ENCODE results near the gene IDH2. TPM values are rescaled to one million over a fixed set of nuclear protein-coding genes. Genes with fewer than 3 reads are reported as not detected.
"Not testable (repeated sequence)": the region's sequence is repeated elsewhere in the genome, so short reads cannot be mapped to it uniquely, and the experiment has no call there.

Gene IDH2
- total RNA-seq (2012; rRNA removed) = 26.1 and 30.4 TPM in 2 replicates

DNA sequence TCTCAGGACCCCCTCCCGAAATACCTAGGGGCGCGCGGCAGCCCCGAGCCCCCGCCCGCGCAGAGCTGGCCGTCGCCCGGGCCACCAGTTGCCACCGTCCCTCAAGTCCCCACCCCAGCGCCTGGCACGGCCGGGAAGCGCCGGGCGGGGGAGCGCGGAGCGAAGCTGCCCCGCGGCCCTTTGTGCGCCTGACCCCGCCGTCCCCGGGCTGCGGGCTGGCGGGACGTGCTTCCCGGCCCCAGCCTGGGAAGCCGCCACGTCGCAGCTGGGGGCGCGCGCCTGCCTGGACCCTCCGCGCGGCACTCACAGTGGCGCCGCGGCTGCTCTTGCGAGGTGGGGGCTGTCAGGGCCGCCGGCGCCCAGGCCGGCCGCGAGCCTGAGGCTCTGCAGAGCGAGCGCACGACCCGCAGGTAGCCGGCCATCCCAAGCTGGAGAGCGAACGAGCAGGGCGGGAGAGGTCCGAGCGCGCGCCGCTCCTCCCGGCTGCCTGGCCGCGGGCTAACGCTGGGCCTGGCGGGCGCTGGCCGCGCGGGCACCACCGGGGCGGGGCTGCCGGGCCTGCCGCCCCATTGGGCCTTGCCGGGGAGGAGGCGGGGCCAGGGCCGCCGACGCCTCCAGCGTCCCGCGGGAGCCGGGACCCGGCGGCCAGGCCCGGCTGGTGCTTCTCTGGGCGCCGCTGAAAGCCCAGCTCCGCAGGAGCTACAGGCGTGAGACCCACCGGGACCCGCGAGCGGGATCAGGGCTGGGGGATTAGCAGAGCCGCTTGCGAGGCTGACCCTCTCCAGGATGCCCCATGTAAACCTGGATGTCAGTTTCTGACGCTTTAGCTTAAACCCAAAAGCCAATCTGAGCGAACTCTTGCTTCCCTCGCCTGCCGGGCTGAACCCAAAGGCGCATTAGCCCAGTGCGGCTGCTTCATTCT lies at the start of gene IDH2:
TSS of gene IDH2 (minus strand) at position 500 of the 922 bp plus-strand sequence. CDS start at position 422, 78 bp downstream.
- Histone ChIP-seq H3K4me2 (ENCODE audit: low read length) (peak within 1 kb of the TSS; percentile 98), H3K27me3 (ENCODE audit: control insufficient read depth, insufficient read depth, low read length) (no peaks in the 10 kb centered on the region), H3K36me3 (ENCODE audit: insufficient read depth, low read length) (no peaks in the 10 kb centered on the region), H3K4me3 (ENCODE audit: low read length) (peak within 1 kb of the TSS; percentile 92), H3K9ac (ENCODE audit: low read depth, low read length) (peak within 1 kb of the TSS; percentile 93), H3K9me3 (replicated peaks; ENCODE audit: low read length) (no peaks in the 10 kb centered on the region), H3K4me1 (ENCODE audit: control insufficient read depth, insufficient read depth, low read length) (peaks cover 40% of the 10 kb centered on the region)

DNA sequence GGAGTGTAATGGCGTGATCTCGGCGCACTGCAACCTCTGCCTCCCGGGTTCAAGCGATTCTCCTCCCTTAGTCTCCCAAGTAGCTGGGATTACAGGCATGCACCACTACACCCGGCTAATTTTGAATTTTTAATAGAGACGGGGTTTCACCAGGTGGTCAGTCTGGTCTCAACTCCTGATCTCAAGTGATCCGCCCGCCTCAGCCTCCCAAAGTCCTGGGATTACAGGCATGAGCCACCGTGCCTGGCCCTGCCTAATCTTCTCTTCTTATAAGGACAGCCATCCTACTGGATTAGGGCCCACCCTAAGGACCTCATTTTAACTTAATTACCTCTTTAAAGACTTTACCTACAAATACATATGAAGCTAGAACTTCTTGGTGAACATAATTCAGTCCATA lies 48.3 kb upstream of the IDH2 start:
- not testable (repeated sequence) for H3K27me3 ChIP-seq (ENCODE audit: control insufficient read depth, insufficient read depth, low read length); H3K9me3 ChIP-seq (replicated peaks; ENCODE audit: low read length); H3K4me2 ChIP-seq (ENCODE audit: low read length); H3K9ac ChIP-seq (ENCODE audit: low read depth, low read length); H3K36me3 ChIP-seq (ENCODE audit: insufficient read depth, low read length); H3K4me3 ChIP-seq (ENCODE audit: low read length)
- peaks cover 14% of the 10 kb centered on the region for H3K4me1 ChIP-seq (ENCODE audit: control insufficient read depth, insufficient read depth, low read length)

DNA sequence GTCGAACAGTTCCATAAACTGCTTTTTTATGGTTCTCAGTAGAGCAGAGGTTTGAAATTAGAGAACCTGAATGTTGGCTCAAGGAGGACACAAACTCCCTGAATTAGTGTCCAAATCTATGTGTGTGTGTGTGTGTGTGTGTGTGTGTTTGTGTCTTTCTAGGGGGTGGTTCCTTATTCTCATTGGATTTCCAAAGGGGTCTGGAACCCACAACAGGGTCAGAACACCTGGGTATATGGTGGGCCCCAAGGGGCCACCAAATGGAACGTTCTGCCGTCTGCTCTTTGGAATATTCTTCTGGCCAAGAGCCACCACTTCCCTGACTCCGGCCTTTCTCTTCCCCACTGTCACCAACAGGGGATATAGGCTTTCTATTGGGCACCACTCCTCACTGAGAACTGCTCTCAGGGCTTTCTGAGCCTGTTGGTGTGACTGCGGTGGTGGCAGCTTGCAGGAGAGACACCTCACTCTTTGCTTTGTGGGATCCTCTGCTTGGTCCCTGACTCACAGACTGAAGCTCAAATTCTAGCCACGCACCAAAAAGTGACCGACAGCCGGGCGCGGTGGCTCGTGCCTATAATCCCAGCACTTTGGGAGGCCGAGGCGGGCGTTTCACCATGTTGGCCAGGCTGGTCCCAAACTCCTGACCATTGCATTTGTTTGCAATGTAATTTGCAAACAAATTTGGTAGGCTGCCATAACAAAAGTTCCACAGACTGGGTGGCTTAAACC lies 47.5 kb upstream of the IDH2 start:
- H3K9ac ChIP-seq (ENCODE audit: low read depth, low read length) = no peak overlapping the region
- no peak overlapping the region for H3K4me2 ChIP-seq (ENCODE audit: low read length)
- H3K4me3 ChIP-seq (ENCODE audit: low read length) = no peak overlapping the region
- H3K9me3 ChIP-seq (replicated peaks; ENCODE audit: low read length) = no peaks in the 10 kb centered on the region
- H3K27me3 ChIP-seq (ENCODE audit: control insufficient read depth, insufficient read depth, low read length) = peaks cover 3% of the 10 kb centered on the region
- peaks cover 6% of the 10 kb centered on the region for H3K4me1 ChIP-seq (ENCODE audit: control insufficient read depth, insufficient read depth, low read length)
- H3K36me3 ChIP-seq (ENCODE audit: insufficient read depth, low read length) = no peaks in the 10 kb centered on the region

DNA sequence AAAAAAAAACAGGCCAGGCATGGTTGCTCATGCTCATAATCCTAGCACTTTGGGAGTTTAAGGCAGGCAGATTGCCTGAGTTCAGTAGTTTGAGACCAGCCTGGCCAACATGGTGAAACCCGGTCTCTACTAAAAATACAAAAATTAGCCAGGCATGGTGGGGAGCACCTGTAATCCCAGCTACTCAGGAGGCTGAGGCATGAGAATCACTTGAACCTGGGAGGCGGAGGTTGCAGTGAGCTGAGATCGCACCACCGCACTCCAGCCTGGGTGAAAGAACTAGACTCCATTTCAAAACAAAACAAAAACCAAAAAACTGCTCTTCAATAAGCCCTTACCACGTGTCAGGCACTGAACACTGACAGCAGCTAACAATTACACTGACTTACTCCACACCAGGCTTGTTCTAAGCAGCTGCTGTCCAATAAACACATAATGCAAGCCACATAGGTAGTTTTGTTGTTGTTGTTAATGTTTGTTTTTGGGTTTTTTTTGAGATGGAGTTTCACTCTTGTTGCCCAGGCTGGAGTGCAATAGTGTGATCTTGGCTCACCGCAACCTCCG lies 44.0 kb upstream of the IDH2 start:
- peaks cover 14% of the 10 kb centered on the region for H3K4me1 ChIP-seq (ENCODE audit: control insufficient read depth, insufficient read depth, low read length)
- H3K9ac ChIP-seq (ENCODE audit: low read depth, low read length); H3K9me3 ChIP-seq (replicated peaks; ENCODE audit: low read length); H3K4me2 ChIP-seq (ENCODE audit: low read length); H3K27me3 ChIP-seq (ENCODE audit: control insufficient read depth, insufficient read depth, low read length); H3K36me3 ChIP-seq (ENCODE audit: insufficient read depth, low read length); H3K4me3 ChIP-seq (ENCODE audit: low read length): not testable (repeated sequence)

DNA sequence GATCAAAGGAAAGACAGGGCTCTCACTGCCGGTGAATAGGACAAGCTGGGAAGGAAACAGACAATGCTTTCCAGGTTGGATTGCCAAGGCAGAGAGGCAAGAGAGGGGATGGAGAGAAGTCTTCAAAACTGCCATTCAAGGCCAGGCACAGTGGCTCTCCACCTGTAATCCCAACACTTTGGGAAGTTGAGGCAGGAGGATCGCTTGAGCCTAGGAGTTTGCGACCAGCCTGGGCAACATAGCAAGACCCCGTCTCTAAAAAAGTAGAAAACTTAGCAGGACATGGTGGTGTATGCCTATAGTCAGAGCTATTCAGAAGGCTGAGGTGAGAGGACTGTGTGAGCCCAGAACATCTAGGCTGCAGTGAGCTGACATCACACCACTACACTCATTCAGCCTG lies 43.5 kb upstream of the IDH2 start:
- Histone ChIP-seq H3K4me2 (ENCODE audit: low read length) (no peak overlapping the region), H3K4me1 (ENCODE audit: control insufficient read depth, insufficient read depth, low read length) (peaks cover 14% of the 10 kb centered on the region), H3K9ac (ENCODE audit: low read depth, low read length) (no peak overlapping the region), H3K27me3 (ENCODE audit: control insufficient read depth, insufficient read depth, low read length) (peaks cover 3% of the 10 kb centered on the region), H3K4me3 (ENCODE audit: low read length) (no peak overlapping the region), H3K36me3 (ENCODE audit: insufficient read depth, low read length) (no peaks in the 10 kb centered on the region), H3K9me3 (replicated peaks; ENCODE audit: low read length) (no peaks in the 10 kb centered on the region)

DNA sequence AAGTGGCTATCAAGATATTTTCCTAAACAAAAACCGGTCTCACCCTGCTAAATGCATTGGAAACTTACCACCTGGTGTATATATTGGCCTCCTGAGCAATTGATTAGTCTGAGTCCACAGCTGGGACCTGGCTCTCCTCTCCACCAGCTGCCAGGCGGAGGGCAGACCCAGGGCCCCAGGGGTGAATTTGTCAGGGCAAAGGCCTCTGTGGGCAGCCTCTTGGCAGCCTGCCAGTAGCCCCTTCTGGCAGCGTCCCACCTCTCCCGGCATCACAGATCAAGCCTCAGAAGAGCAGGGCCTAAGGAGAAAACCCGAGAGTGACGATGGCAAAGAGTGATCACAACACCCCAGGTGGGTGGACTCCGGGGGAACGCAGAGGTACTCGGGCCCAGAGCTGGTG lies 43.0 kb upstream of the IDH2 start:
- no peak overlapping the region for H3K9ac ChIP-seq (ENCODE audit: low read depth, low read length)
- no peaks in the 10 kb centered on the region for H3K9me3 ChIP-seq (replicated peaks; ENCODE audit: low read length)

DNA sequence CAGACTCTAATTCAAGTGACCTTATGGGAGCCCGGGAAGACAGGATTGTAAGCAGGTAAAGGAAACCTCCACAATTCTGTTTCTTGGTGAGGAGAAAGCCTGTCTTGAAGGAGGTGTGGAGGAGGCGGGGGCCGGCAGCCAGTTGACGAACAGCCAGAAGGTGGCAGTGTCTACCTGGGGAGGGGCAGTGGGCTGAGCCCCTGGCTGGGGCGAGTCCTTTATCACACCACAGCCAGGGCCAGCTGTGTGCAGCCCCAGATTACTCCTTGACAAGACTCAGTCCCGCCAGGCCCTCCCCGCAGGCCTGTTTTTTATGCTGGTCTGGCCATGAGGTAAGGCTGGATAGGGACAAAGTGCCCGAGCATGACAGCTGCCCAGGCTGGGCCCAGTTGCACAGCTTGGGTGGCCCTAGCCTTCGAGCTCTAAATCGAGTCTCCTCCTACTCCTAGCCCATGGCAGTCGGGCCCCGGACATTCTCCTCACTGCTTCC lies 40.9 kb upstream of the IDH2 start:
- H3K27me3 ChIP-seq (ENCODE audit: control insufficient read depth, insufficient read depth, low read length) = no peaks in the 10 kb centered on the region
- H3K36me3 ChIP-seq (ENCODE audit: insufficient read depth, low read length) = no peaks in the 10 kb centered on the region
- no peak overlapping the region for H3K4me2 ChIP-seq (ENCODE audit: low read length)
- peaks cover 14% of the 10 kb centered on the region for H3K4me1 ChIP-seq (ENCODE audit: control insufficient read depth, insufficient read depth, low read length)
- no peak overlapping the region for H3K4me3 ChIP-seq (ENCODE audit: low read length)
- H3K9me3 ChIP-seq (replicated peaks; ENCODE audit: low read length) = no peaks in the 10 kb centered on the region
- no peak overlapping the region for H3K9ac ChIP-seq (ENCODE audit: low read depth, low read length)

More for the DNA sequence above, 43.0 kb upstream of the IDH2 start:
- Histone ChIP-seq H3K4me3 (ENCODE audit: low read length) (no peak overlapping the region), H3K4me1 (ENCODE audit: control insufficient read depth, insufficient read depth, low read length) (peaks cover 14% of the 10 kb centered on the region), H3K4me2 (ENCODE audit: low read length) (no peak overlapping the region), H3K27me3 (ENCODE audit: control insufficient read depth, insufficient read depth, low read length) (peaks cover 3% of the 10 kb centered on the region), H3K36me3 (ENCODE audit: insufficient read depth, low read length) (no peaks in the 10 kb centered on the region)

DNA sequence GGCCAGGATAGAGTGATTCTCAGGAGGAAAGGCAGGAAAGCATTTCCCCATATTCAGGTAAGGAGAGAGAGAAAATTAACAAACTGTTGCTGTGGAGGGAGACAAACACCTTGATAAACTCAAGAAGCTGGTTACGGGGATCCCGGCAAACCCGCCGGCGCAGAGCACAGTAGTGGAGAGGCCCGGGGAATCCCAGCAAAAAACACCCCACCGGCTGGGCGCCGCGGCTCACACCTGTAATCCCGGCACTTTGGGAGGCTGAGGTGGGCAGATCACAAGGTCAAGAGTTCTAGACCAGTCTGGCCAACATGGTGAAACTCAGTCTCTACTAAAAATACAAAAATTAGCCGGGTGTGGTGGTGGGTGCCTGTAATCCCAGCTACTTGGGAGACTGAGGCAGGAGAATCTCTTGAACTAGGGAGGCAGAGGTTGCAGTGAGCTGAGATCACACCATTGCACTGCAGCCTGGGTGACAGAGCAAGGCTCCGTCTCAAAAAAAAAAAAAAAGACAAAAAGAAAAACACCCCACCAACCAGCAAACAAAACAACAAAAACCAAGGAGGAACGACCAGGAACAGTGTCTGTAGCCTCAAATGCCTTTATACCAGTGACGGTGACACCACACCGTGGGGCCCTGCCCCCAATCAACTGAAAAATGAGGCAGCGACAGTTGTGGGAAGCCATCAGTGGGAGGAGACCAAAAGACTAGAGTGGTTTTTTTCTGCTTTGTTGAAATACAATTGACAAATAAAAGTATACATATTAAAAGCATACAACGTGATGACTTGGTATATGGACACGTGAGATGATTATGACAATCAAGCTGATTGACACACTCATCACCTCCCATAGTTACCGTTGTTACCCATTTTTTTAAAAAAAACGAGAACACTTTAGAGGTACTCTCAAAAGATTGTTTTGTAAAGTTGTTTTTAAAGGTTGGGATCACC lies 40.2 kb upstream of the IDH2 start:
- Histone ChIP-seq H3K9ac (ENCODE audit: low read depth, low read length) (no peak overlapping the region), H3K27me3 (ENCODE audit: control insufficient read depth, insufficient read depth, low read length) (no peaks in the 10 kb centered on the region), H3K4me3 (ENCODE audit: low read length) (no peak overlapping the region), H3K4me1 (ENCODE audit: control insufficient read depth, insufficient read depth, low read length) (peaks cover 14% of the 10 kb centered on the region), H3K4me2 (ENCODE audit: low read length) (peak overlapping the region; percentile 54), H3K36me3 (ENCODE audit: insufficient read depth, low read length) (no peaks in the 10 kb centered on the region), H3K9me3 (replicated peaks; ENCODE audit: low read length) (no peaks in the 10 kb centered on the region)

DNA sequence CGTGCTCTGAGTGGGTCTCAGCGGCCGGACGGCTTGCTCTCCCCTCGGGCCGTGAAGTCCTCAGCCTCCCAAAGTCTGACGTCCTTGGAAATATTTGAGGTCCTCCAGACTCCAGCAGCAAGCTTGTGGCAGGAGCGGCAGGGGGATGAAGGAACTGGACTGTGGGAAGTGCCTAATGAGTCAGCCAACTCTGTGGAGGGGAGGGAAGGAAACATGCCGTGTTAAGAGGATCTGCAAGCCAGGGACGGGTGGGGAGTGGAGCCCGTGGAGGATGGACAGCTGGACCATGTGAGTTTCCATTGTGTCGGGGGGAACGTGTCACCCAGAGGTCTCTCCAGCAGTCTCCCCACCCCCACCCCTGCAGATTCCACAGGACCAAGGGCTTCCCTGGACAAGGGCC lies 39.4 kb upstream of the IDH2 start:
- H3K9me3 ChIP-seq (replicated peaks; ENCODE audit: low read length) = no peaks in the 10 kb centered on the region
- no peak overlapping the region for H3K4me3 ChIP-seq (ENCODE audit: low read length)
- H3K36me3 ChIP-seq (ENCODE audit: insufficient read depth, low read length) = no peaks in the 10 kb centered on the region
- H3K4me2 ChIP-seq (ENCODE audit: low read length) = peak overlapping the region; percentile 54
- no peak overlapping the region for H3K9ac ChIP-seq (ENCODE audit: low read depth, low read length)
- H3K4me1 ChIP-seq (ENCODE audit: control insufficient read depth, insufficient read depth, low read length) = peaks cover 14% of the 10 kb centered on the region
- no peaks in the 10 kb centered on the region for H3K27me3 ChIP-seq (ENCODE audit: control insufficient read depth, insufficient read depth, low read length)

DNA sequence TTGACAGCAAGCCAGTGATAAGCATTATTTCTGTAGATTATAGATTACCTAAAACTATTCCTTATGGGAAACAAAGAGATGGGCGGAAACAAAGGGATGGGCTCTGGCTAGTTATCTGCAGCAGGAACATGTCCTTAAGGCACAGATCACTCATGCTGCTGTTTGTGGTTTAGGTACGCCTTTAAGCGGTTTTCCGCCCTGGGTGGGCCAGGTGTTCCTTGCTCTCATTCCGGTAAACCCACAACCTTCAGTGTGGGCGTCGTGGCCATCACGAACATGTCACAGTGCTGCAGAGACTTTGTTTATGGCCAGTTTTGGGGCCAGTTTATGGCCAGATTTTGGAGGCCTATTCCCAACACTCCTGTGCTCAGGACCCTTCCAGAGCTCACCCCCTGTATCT lies 37.3 kb upstream of the IDH2 start:
- not testable (repeated sequence) for H3K9me3 ChIP-seq (replicated peaks; ENCODE audit: low read length); H3K4me3 ChIP-seq (ENCODE audit: low read length); H3K27me3 ChIP-seq (ENCODE audit: control insufficient read depth, insufficient read depth, low read length); H3K9ac ChIP-seq (ENCODE audit: low read depth, low read length); H3K36me3 ChIP-seq (ENCODE audit: insufficient read depth, low read length); H3K4me2 ChIP-seq (ENCODE audit: low read length)
- peaks cover 14% of the 10 kb centered on the region for H3K4me1 ChIP-seq (ENCODE audit: control insufficient read depth, insufficient read depth, low read length)
